Measurements from ENCODE around the gene PBX1.

PBX1 gene

GRCh38 chr1:164794356-164794755, 235.4 kb downstream of the PBX1 start:
- Histone ChIP-seq H3K27ac (ENCODE audit: low read length) (peak overlapping the region; percentile 64), H3K4me1 (ENCODE audit: control insufficient read depth in 1 of 2, insufficient read depth in 2 of 2, low read length in 2 of 2) (peaks cover 4 to 16% of the 10 kb centered on the region in 2 donors), H3K36me3 (ENCODE audit: control insufficient read depth in 1 of 2, insufficient read depth in 2 of 2, low read length in 2 of 2) (peaks cover 5 to 6% of the 10 kb centered on the region in 2 donors), H3K9me3 (ENCODE audit: control insufficient read depth in 1 of 2, low read length in 2 of 2) (no peaks in the 10 kb centered on the region), H3K27me3 (ENCODE audit: low read depth, low read length) (no peaks in the 10 kb centered on the region), H3K4me3 (ENCODE audit: low read depth in 1 of 2, low read length in 2 of 2) (no peak overlapping the region)

- H3K9me3 ChIP-seq (ENCODE audit: control insufficient read depth in 1 of 2, low read length in 2 of 2) = no peaks in the 10 kb centered on the region
These were observed 237.9 kb downstream of the PBX1 start for GRCh38 chr1:164796916-164797315.

DNA sequence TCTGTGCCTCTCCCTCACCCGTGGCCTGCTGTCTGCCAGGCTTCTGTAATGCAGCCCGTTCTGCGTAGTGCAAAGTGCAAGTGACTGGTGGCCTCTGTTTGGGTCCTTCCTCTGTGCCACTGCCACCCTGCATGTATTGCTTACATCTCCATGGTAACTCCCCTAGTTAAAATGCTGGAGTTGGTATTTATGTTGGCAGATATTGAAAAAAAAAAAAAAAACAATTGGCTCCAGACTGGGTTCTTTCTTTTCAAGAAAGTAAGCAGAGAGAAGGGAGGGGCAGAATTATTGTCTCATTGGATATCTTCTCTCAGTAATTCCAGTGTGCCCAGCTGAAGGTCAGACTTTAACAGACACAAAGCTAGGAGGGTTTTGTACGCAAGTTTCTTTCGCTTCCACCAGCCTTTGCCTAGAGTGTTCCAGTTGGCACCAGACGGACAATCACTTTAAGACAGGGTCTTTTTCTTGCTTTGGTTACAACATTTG, 242.3 kb downstream of the PBX1 start:
- Histone ChIP-seq H3K27me3 (ENCODE audit: low read depth, low read length) (no peaks in the 10 kb centered on the region), H3K36me3 (ENCODE audit: control insufficient read depth in 1 of 2, insufficient read depth in 2 of 2, low read length in 2 of 2) (peaks cover 12 to 17% of the 10 kb centered on the region in 2 donors), H3K9me3 (ENCODE audit: control insufficient read depth in 1 of 2, low read length in 2 of 2) (no peaks in the 10 kb centered on the region), H3K27ac (ENCODE audit: low read length) (peak overlapping the region; percentile 11), H3K4me1 (ENCODE audit: control insufficient read depth in 1 of 2, insufficient read depth in 2 of 2, low read length in 2 of 2) (peaks cover 10 to 12% of the 10 kb centered on the region in 2 donors), H3K4me3 (ENCODE audit: low read depth in 1 of 2, low read length in 2 of 2) (peak overlapping the region in 1 of 2 donors; percentile 2)

More at GRCh38 chr1:164796916-164797315, 237.9 kb downstream of the PBX1 start:
- H3K4me1 ChIP-seq (ENCODE audit: control insufficient read depth in 1 of 2, insufficient read depth in 2 of 2, low read length in 2 of 2) = peaks cover 0 to 12% of the 10 kb centered on the region in 2 donors
- no peak overlapping the region for H3K4me3 ChIP-seq (ENCODE audit: low read depth in 1 of 2, low read length in 2 of 2)
- H3K27me3 ChIP-seq (ENCODE audit: low read depth, low read length) = no peaks in the 10 kb centered on the region
- H3K36me3 ChIP-seq (ENCODE audit: control insufficient read depth in 1 of 2, insufficient read depth in 2 of 2, low read length in 2 of 2) = peaks cover 11 to 23% of the 10 kb centered on the region in 2 donors
- H3K27ac ChIP-seq (ENCODE audit: low read length) = no peak overlapping the region

- peak overlapping the region; percentile 11 for H3K27ac ChIP-seq (ENCODE audit: low read length)
- H3K9me3 ChIP-seq (ENCODE audit: control insufficient read depth in 1 of 2, low read length in 2 of 2) = no peaks in the 10 kb centered on the region
- no peaks in the 10 kb centered on the region for H3K27me3 ChIP-seq (ENCODE audit: low read depth, low read length)
- H3K4me3 ChIP-seq (ENCODE audit: low read depth in 1 of 2, low read length in 2 of 2) = peak overlapping the region in 1 of 2 donors; percentile 2
- peaks cover 12 to 17% of the 10 kb centered on the region in 2 donors for H3K36me3 ChIP-seq (ENCODE audit: control insufficient read depth in 1 of 2, insufficient read depth in 2 of 2, low read length in 2 of 2)
- peaks cover 13 to 14% of the 10 kb centered on the region in 2 donors for H3K4me1 ChIP-seq (ENCODE audit: control insufficient read depth in 1 of 2, insufficient read depth in 2 of 2, low read length in 2 of 2)
These were observed 243.0 kb downstream of the PBX1 start for GRCh38 chr1:164801791-164802502.

- no peak overlapping the region for H3K4me3 ChIP-seq (ENCODE audit: low read depth in 1 of 2, low read length in 2 of 2)
- H3K36me3 ChIP-seq (ENCODE audit: control insufficient read depth in 1 of 2, insufficient read depth in 2 of 2, low read length in 2 of 2) = peaks cover 16 to 21% of the 10 kb centered on the region in 2 donors
- H3K27me3 ChIP-seq (ENCODE audit: low read depth, low read length) = no peaks in the 10 kb centered on the region
- H3K27ac ChIP-seq (ENCODE audit: low read length) = peak overlapping the region; percentile 11
- H3K4me1 ChIP-seq (ENCODE audit: control insufficient read depth in 1 of 2, insufficient read depth in 2 of 2, low read length in 2 of 2) = peaks cover 13 to 14% of the 10 kb centered on the region in 2 donors
- no peaks in the 10 kb centered on the region for H3K9me3 ChIP-seq (ENCODE audit: control insufficient read depth in 1 of 2, low read length in 2 of 2)
These were observed 243.7 kb downstream of the PBX1 start for GRCh38 chr1:164802529-164803282.

GRCh38 chr1:164803366-164803765, 244.4 kb downstream of the PBX1 start:
- Histone ChIP-seq H3K4me1 (ENCODE audit: control insufficient read depth in 1 of 2, insufficient read depth in 2 of 2, low read length in 2 of 2) (peaks cover 13 to 14% of the 10 kb centered on the region in 2 donors), H3K4me3 (ENCODE audit: low read depth in 1 of 2, low read length in 2 of 2) (no peak overlapping the region), H3K36me3 (ENCODE audit: control insufficient read depth in 1 of 2, insufficient read depth in 2 of 2, low read length in 2 of 2) (peaks cover 23 to 28% of the 10 kb centered on the region in 2 donors), H3K9me3 (ENCODE audit: control insufficient read depth in 1 of 2, low read length in 2 of 2) (no peaks in the 10 kb centered on the region), H3K27ac (ENCODE audit: low read length) (no peak overlapping the region), H3K27me3 (ENCODE audit: low read depth, low read length) (no peaks in the 10 kb centered on the region)

DNA sequence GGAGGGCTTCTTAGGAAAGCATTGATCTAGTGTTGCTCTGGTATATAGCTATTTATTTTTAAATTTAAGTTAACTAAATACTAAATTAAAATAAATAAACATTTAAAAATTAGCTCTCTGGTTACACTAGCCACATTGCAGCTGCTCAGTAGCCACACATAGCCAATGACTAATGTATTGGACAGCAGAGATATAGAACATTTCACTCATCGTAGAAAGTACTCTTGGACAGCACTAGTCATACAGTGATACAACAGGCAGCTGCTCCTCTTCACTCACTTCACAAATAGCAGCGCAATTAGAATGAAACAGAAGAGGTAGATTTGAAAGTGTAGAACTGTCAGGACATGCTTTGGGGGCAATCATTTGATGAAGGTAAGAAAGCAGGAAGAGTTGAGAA, 245.4 kb downstream of the PBX1 start:
- H3K36me3 ChIP-seq (ENCODE audit: control insufficient read depth in 1 of 2, insufficient read depth in 2 of 2, low read length in 2 of 2) = peaks cover 30 to 31% of the 10 kb centered on the region in 2 donors
- H3K4me1 ChIP-seq (ENCODE audit: control insufficient read depth in 1 of 2, insufficient read depth in 2 of 2, low read length in 2 of 2) = peaks cover 13 to 14% of the 10 kb centered on the region in 2 donors
- H3K9me3 ChIP-seq (ENCODE audit: control insufficient read depth in 1 of 2, low read length in 2 of 2) = no peaks in the 10 kb centered on the region
- H3K27ac ChIP-seq (ENCODE audit: low read length) = no peak overlapping the region
- H3K4me3 ChIP-seq (ENCODE audit: low read depth in 1 of 2, low read length in 2 of 2) = no peak overlapping the region
- H3K27me3 ChIP-seq (ENCODE audit: low read depth, low read length) = no peaks in the 10 kb centered on the region

DNA sequence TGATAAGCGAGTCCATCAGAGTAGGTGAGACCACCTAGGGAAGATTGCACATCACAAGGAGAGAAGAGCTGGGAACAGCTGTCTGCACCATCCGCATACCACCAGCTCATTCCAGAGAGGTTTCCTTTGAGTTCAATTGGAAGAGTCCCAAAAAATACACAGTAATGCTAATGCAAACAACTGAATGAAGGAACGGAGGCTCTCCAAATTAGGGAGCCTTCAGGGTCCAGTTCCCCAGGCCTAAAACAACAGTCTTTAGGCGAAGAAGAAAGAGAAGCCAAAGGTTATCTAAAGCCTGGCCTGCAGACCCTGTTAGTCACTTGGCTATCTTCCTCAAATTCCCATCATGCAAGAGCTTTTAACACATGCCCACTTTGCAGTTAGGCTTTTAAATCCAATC, 246.4 kb downstream of the PBX1 start:
- Histone ChIP-seq H3K36me3 (ENCODE audit: control insufficient read depth in 1 of 2, insufficient read depth in 2 of 2, low read length in 2 of 2) (peaks cover 20 to 34% of the 10 kb centered on the region in 2 donors), H3K4me1 (ENCODE audit: control insufficient read depth in 1 of 2, insufficient read depth in 2 of 2, low read length in 2 of 2) (peaks cover 13 to 14% of the 10 kb centered on the region in 2 donors), H3K9me3 (ENCODE audit: control insufficient read depth in 1 of 2, low read length in 2 of 2) (no peaks in the 10 kb centered on the region), H3K27ac (ENCODE audit: low read length) (no peak overlapping the region), H3K4me3 (ENCODE audit: low read depth in 1 of 2, low read length in 2 of 2) (no peak overlapping the region), H3K27me3 (ENCODE audit: low read depth, low read length) (no peaks in the 10 kb centered on the region)

GRCh38 chr1:164806531-164806930, 247.5 kb downstream of the PBX1 start:
- H3K4me1 ChIP-seq (ENCODE audit: control insufficient read depth in 1 of 2, insufficient read depth in 2 of 2, low read length in 2 of 2) = peaks cover 7 to 14% of the 10 kb centered on the region in 2 donors
- H3K4me3 ChIP-seq (ENCODE audit: low read depth in 1 of 2, low read length in 2 of 2) = no peak overlapping the region
- H3K27ac ChIP-seq (ENCODE audit: low read length) = no peak overlapping the region
- peaks cover 14 to 42% of the 10 kb centered on the region in 2 donors for H3K36me3 ChIP-seq (ENCODE audit: control insufficient read depth in 1 of 2, insufficient read depth in 2 of 2, low read length in 2 of 2)
- no peaks in the 10 kb centered on the region for H3K9me3 ChIP-seq (ENCODE audit: control insufficient read depth in 1 of 2, low read length in 2 of 2)
- no peaks in the 10 kb centered on the region for H3K27me3 ChIP-seq (ENCODE audit: low read depth, low read length)

- no peak overlapping the region for H3K4me3 ChIP-seq (ENCODE audit: low read depth in 1 of 2, low read length in 2 of 2)
- H3K27me3 ChIP-seq (ENCODE audit: low read depth, low read length) = no peaks in the 10 kb centered on the region
These were observed 254.8 kb downstream of the PBX1 start for GRCh38 chr1:164813776-164814175.

GRCh38 chr1:164821648-164822047, 262.7 kb downstream of the PBX1 start:
- no peak overlapping the region for H3K4me3 ChIP-seq (ENCODE audit: low read depth in 1 of 2, low read length in 2 of 2)
- H3K4me1 ChIP-seq (ENCODE audit: control insufficient read depth in 1 of 2, insufficient read depth in 2 of 2, low read length in 2 of 2) = peaks cover 0 to 45% of the 10 kb centered on the region in 2 donors
- H3K36me3 ChIP-seq (ENCODE audit: control insufficient read depth in 1 of 2, insufficient read depth in 2 of 2, low read length in 2 of 2) = peaks cover 23 to 25% of the 10 kb centered on the region in 2 donors
- H3K27ac ChIP-seq (ENCODE audit: low read length) = no peak overlapping the region
- no peaks in the 10 kb centered on the region for H3K27me3 ChIP-seq (ENCODE audit: low read depth, low read length)
- H3K9me3 ChIP-seq (ENCODE audit: control insufficient read depth in 1 of 2, low read length in 2 of 2) = no peaks in the 10 kb centered on the region

More at GRCh38 chr1:164813776-164814175, 254.8 kb downstream of the PBX1 start:
- Histone ChIP-seq H3K4me1 (ENCODE audit: control insufficient read depth in 1 of 2, insufficient read depth in 2 of 2, low read length in 2 of 2) (peaks cover 0 to 8% of the 10 kb centered on the region in 2 donors), H3K36me3 (ENCODE audit: control insufficient read depth in 1 of 2, insufficient read depth in 2 of 2, low read length in 2 of 2) (peaks cover 0 to 21% of the 10 kb centered on the region in 2 donors), H3K9me3 (ENCODE audit: control insufficient read depth in 1 of 2, low read length in 2 of 2) (no peaks in the 10 kb centered on the region), H3K27ac (ENCODE audit: low read length) (no peak overlapping the region)
